CD4-positive, alpha-beta T cell (primary cell): Measurements from ENCODE around the gene SMIM10L2A. TPM values are rescaled to one million over a fixed set of nuclear protein-coding genes. Genes with fewer than 3 reads are reported as not detected.

Experiments
- ATAC-seq: fragments of 200-7000 bp; cut with Tn5 transposase; one replicate; pipeline ENCODE4 v1.10.0; 2022; ENCODE audit warnings: mild to moderate bottlenecking; ENCODE audit not compliant: poor library complexity
- CTCF ChIA-PET: fragments of 350-600 bp; sonication (Branson Sonifier 250); formaldehyde crosslinking; loops from one replicate; lab custom pipeline; 2021; ENCODE audit warnings: antibody characterized with exemption, inconsistent platforms; lab: Charles Lee
- POLR2A ChIA-PET: fragments of 350-600 bp; sonication (Branson Sonifier 250); formaldehyde crosslinking; loops from one replicate; lab custom pipeline; 2021; ENCODE audit warnings: antibody characterized with exemption, inconsistent platforms; lab: Charles Lee
- DNase-seq, 14 experiments: peaks; one replicate each; pipeline ENCODE4 v3.0.0-alpha.2; 2013 to 2020; ENCODE audit warnings: mixed read lengths in 2 of 14
- H3K27ac ChIP-seq, 2 donors: one replicate each; pipeline versions ENCODE4 v1.5.1 to v1.7.0; 2013; ENCODE audit warnings: low read length in 2 of 2, low read depth in 1 of 2, mild to moderate bottlenecking in 1 of 2
- H3K27me3 ChIP-seq, 2 experiments: 1 replicate in 1 of 2; 2 replicates in 1 of 2; pipeline versions ENCODE4 v1.6.1 to v1.7.0; 2013; ENCODE audit warnings: low read length in 2 of 2, control low read depth in 1 of 2, mild to moderate bottlenecking in 1 of 2, moderate library complexity in 1 of 2; ENCODE audit not compliant: insufficient read depth in 2 of 2, control insufficient read depth in 1 of 2
- H3K36me3 ChIP-seq: one replicate; pipeline ENCODE4 v1.6.1; 2013; ENCODE audit warnings: low read length, control low read depth; ENCODE audit not compliant: insufficient read depth
- H3K4me1 ChIP-seq: one replicate; pipeline ENCODE4 v1.6.1; 2013; ENCODE audit warnings: low read length, control low read depth; ENCODE audit not compliant: insufficient read depth
- H3K4me3 ChIP-seq: one replicate; pipeline ENCODE4 v1.5.1; 2013; ENCODE audit warnings: mild to moderate bottlenecking, low read length, moderate library complexity
- H3K9me3 ChIP-seq, 2 experiments: 1 replicate in 1 of 2; 2 replicates in 1 of 2; pipeline versions ENCODE4 v1.6.1 to v1.7.0; 2013; ENCODE audit warnings: low read length in 2 of 2, mild to moderate bottlenecking in 2 of 2, control low read depth in 1 of 2, moderate library complexity in 1 of 2; ENCODE audit not compliant: control insufficient read depth in 1 of 2, insufficient read depth in 1 of 2
- H3K27ac Mint-ChIP-seq: one replicate; pipeline ENCODE4 v1.8.0; 2020; ENCODE audit warnings: mixed read lengths
- H3K27me3 Mint-ChIP-seq: one replicate; pipeline ENCODE4 v1.8.0; 2021; ENCODE audit warnings: mixed read lengths
- H3K36me3 Mint-ChIP-seq: one replicate; pipeline ENCODE4 v1.8.0; 2021; ENCODE audit warnings: low read depth, mixed read lengths
- H3K4me1 Mint-ChIP-seq: one replicate; pipeline ENCODE4 v1.8.0; 2021; ENCODE audit warnings: low read depth, mixed read lengths
- H3K4me3 Mint-ChIP-seq: one replicate; pipeline ENCODE4 v1.8.0; 2020; ENCODE audit warnings: mild to moderate bottlenecking, mixed read lengths
- H3K9me3 Mint-ChIP-seq: one replicate; pipeline ENCODE4 v1.8.0; 2020; ENCODE audit warnings: mixed read lengths
- CTCF ChIP-seq: fragments of 200-600 bp; IDR thresholded peaks from one replicate; pipeline ENCODE4 v1.8.0; 2022; ENCODE audit warnings: antibody characterized with exemption, mild to moderate bottlenecking
- intact Hi-C, 2 experiments: fragments of 100-400 bp; cut with DNase I in 1 of 2; cut with micrococcal nuclease in 1 of 2; formaldehyde crosslinking; loops; one replicate each; pipeline versions ENCODE4 v1.15.1 to v1.9.0; 2023 to 2025; cut with DNase I, micrococcal nuclease
- total RNA-seq, 174 experiments: library from RNA in 2 of 174; stranded (reverse) in 2 of 174; gene quantifications; one replicate each; pipeline ENCODE4 v1.2.3 and lab custom pipeline; 2021 to 2026

SMIM10L2A gene
- total RNA-seq, 2 experiments from 2014 or later, result 1.1 to 1.3 TPM

- no peaks in the 10 kb centered on the region for H3K4me1 ChIP-seq
- no peak overlapping the region for H3K27ac ChIP-seq
- CTCF ChIA-PET, result no interaction called here
- DNase-seq (no peak), ATAC-seq (no peak)
- no peak overlapping the region for H3K27ac Mint-ChIP-seq
- H3K36me3 ChIP-seq, result no peaks in the 10 kb centered on the region
- H3K4me3 ChIP-seq, result no peak overlapping the region
- H3K27me3 Mint-ChIP-seq, result no peaks in the 10 kb centered on the region
- no peaks in the 10 kb centered on the region for H3K36me3 Mint-ChIP-seq
- peaks cover 11% of the 10 kb centered on the region for H3K4me1 Mint-ChIP-seq
- POLR2A ChIA-PET, result no interaction called here
- intact Hi-C loops, result loop anchor here in 1 of 2 experiments (5.0 kb wide), 1 partner anchor 51 kb away; no protein-coding TSS in a partner anchor
- H3K9me3 ChIP-seq, result no peaks in the 10 kb centered on the region
- H3K27me3 ChIP-seq, result no peaks in the 10 kb centered on the region
- TF ChIP-seq CTCF, result no peak
- no peaks in the 10 kb centered on the region for H3K9me3 Mint-ChIP-seq
- H3K4me3 Mint-ChIP-seq, result no peak overlapping the region
These were observed 12.9 kb upstream of the SMIM10L2A start for GRCh38 chrX:135408794-135409193.

GRCh38 chrX:135410861-135411627 is 10.7 kb upstream of the SMIM10L2A start:
- intact Hi-C loops, result no loop called here
- no peaks in the 10 kb centered on the region for H3K9me3 Mint-ChIP-seq
- H3K9me3 ChIP-seq, result no peaks in the 10 kb centered on the region
- DNase-seq, result no peak
- no peak overlapping the region for H3K4me3 Mint-ChIP-seq
- H3K27me3 Mint-ChIP-seq, result no peaks in the 10 kb centered on the region
- H3K4me1 Mint-ChIP-seq, result peaks cover 6% of the 10 kb centered on the region
- no peak for TF ChIP-seq CTCF
- no peaks in the 10 kb centered on the region for H3K36me3 Mint-ChIP-seq
- no peak for ATAC-seq
- ChIA-PET POLR2A (no interaction called here), CTCF (no interaction called here)
- no peaks in the 10 kb centered on the region for H3K36me3 ChIP-seq
- H3K4me3 ChIP-seq, result no peak overlapping the region
- H3K4me1 ChIP-seq, result no peaks in the 10 kb centered on the region
- no peaks in the 10 kb centered on the region for H3K27me3 ChIP-seq
- H3K27ac ChIP-seq, result no peak overlapping the region
- no peak overlapping the region for H3K27ac Mint-ChIP-seq

GRCh38 chrX:135411893-135412292 is 9.9 kb upstream of the SMIM10L2A start:
- ChIA-PET CTCF (no interaction called here), POLR2A (no interaction called here)
- intact Hi-C loops, result no loop called here
- ATAC-seq, result no peak
- Mint-ChIP-seq H3K27ac (no peak overlapping the region), H3K36me3 (no peaks in the 10 kb centered on the region), H3K9me3 (no peaks in the 10 kb centered on the region), H3K4me1 (peaks cover 6% of the 10 kb centered on the region), H3K4me3 (no peak overlapping the region), H3K27me3 (no peaks in the 10 kb centered on the region)
- Histone ChIP-seq H3K27me3 (no peaks in the 10 kb centered on the region), H3K4me1 (no peaks in the 10 kb centered on the region), H3K9me3 (no peaks in the 10 kb centered on the region), H3K27ac (no peak overlapping the region), H3K4me3 (no peak overlapping the region), H3K36me3 (no peaks in the 10 kb centered on the region)
- no peak for DNase-seq
- TF ChIP-seq CTCF, result no peak
